PC-3 (cell line): ENCODE data around the gene DCAF12. TPM values are rescaled to one million over a fixed set of nuclear protein-coding genes. Genes with fewer than 3 reads are reported as not detected.
"Not testable (repeated sequence)": the region's sequence is repeated elsewhere in the genome, so short reads cannot be mapped to it uniquely, and the experiment has no call there.

ENCODE experiments used
- ATAC-seq: fragments of 200-7000 bp; cut with Tn5 transposase; 2 replicates; pipeline ENCODE4 v1.9.1; 2020; ENCODE audit warnings: mild to moderate bottlenecking, moderate library complexity
- BruUV-seq: library from RNA; stranded (reverse); fragments of 400-500 nt; replicated peaks from 2 replicates; lab custom pipeline; 2021; lab: Mats Ljungman, UMichigan
- CTCF ChIA-PET: fragments of 300-600 bp; sonication (Branson Sonifier 250); formaldehyde crosslinking; loops from one replicate; lab custom pipeline; 2022; ENCODE audit warnings: antibody characterized with exemption; lab: Charles Lee
- POLR2A ChIA-PET: fragments of 300-600 bp; sonication (Branson Sonifier 250); formaldehyde crosslinking; loops from one replicate; lab custom pipeline; 2022; ENCODE audit warnings: antibody characterized with exemption; ENCODE audit not compliant: unreplicated experiment; lab: Charles Lee
- DNase-seq: peaks from one replicate; pipeline ENCODE4 v3.0.0-alpha.2; 2015
- H2AFZ ChIP-seq: fragments of 300-600 bp; sonication (generic); 2 replicates; pipeline ENCODE4 v1.6.0; 2016; ENCODE audit warnings: antibody characterized with exemption, low read length
- H3F3A ChIP-seq: fragments of 300-600 bp; sonication (generic); one replicate; pipeline ENCODE4 v1.6.0; 2017; ENCODE audit warnings: antibody characterized with exemption, low read length, control low read depth, mild to moderate bottlenecking; ENCODE audit not compliant: unreplicated experiment
- H3K27ac ChIP-seq: fragments of 300-600 bp; sonication (generic); 2 replicates; pipeline ENCODE4 v1.5.1; 2016; ENCODE audit warnings: mild to moderate bottlenecking, low read length
- H3K27me3 ChIP-seq: fragments of 300-600 bp; sonication (generic); 2 replicates; pipeline ENCODE4 v1.6.1; 2016; ENCODE audit warnings: low read length, mixed read lengths
- H3K36me3 ChIP-seq: fragments of 300-600 bp; sonication (generic); 2 replicates; pipeline ENCODE4 v1.6.1; 2016; ENCODE audit warnings: low read depth, mixed run types, low read length, mixed read lengths
- H3K4me1 ChIP-seq: fragments of 300-600 bp; sonication (generic); 2 replicates; pipeline ENCODE4 v1.5.1; 2016; ENCODE audit warnings: low read length; ENCODE audit not compliant: insufficient read depth
- H3K4me2 ChIP-seq: fragments of 300-600 bp; sonication (generic); 2 replicates; pipeline ENCODE4 v1.6.0; 2016; ENCODE audit warnings: low read length
- H3K4me3 ChIP-seq: fragments of 300-600 bp; sonication (generic); 2 replicates; pipeline ENCODE4 v1.5.1; 2016; ENCODE audit warnings: mild to moderate bottlenecking, low read length, mixed read lengths
- H3K79me2 ChIP-seq: fragments of 300-600 bp; sonication (generic); 2 replicates; pipeline ENCODE4 v1.6.1; 2017; ENCODE audit warnings: low read length, mixed read lengths
- H3K9ac ChIP-seq: fragments of 300-600 bp; sonication (generic); 2 replicates; pipeline ENCODE4 v1.6.0; 2016; ENCODE audit warnings: mild to moderate bottlenecking, low read length
- H3K9me2 ChIP-seq: fragments of 300-600 bp; sonication (generic); replicated peaks from 2 replicates; pipeline ENCODE4 v1.6.1; 2016; ENCODE audit warnings: mixed run types, low read length, mixed read lengths
- H3K9me3 ChIP-seq: fragments of 300-600 bp; sonication (generic); 2 replicates; pipeline ENCODE4 v1.6.1; 2016; ENCODE audit warnings: low read length, mixed read lengths
- H4K20me1 ChIP-seq: fragments of 300-600 bp; sonication (generic); 2 replicates; pipeline ENCODE4 v1.6.1; 2016; ENCODE audit warnings: low read length, mixed read lengths
- EZH2 ChIP-seq: fragments of 300-600 bp; sonication (generic); IDR thresholded peaks from one replicate; pipeline ENCODE4 v1.6.1; 2017; ENCODE audit warnings: antibody characterized with exemption, mild to moderate bottlenecking, low read length; ENCODE audit not compliant: unreplicated experiment
- EZH2phosphoT487 ChIP-seq: fragments of 300-600 bp; sonication (generic); IDR thresholded peaks from 2 replicates; pipeline ENCODE4 v1.6.1; 2018; ENCODE audit warnings: mild to moderate bottlenecking, antibody characterized with exemption, low read length, borderline replicate concordance
- intact Hi-C: fragments of 100-400 bp; cut with micrococcal nuclease; formaldehyde crosslinking; loops from 2 replicates; pipeline ENCODE4 v1.9.0; 2023
- total RNA-seq: library from RNA; depleted of rRNA; stranded (reverse); fragments of >200 nt; gene quantifications from 2 replicates; pipeline ENCODE4 v1.2.3, GENCODE V29; 2014
- TF ChIP-seq, protein P1 (sequence below): fragments of 300-600 bp; sonication (generic); conservative IDR thresholded peaks from 2 replicates; pipeline ENCODE4 v1.5.1; 2017; ENCODE audit warnings: antibody characterized with exemption, low read depth, mild to moderate bottlenecking, low read length

DCAF12 gene
- total RNA-seq, 1 experiment from 2014 or later = 12.9 TPM

DNA sequence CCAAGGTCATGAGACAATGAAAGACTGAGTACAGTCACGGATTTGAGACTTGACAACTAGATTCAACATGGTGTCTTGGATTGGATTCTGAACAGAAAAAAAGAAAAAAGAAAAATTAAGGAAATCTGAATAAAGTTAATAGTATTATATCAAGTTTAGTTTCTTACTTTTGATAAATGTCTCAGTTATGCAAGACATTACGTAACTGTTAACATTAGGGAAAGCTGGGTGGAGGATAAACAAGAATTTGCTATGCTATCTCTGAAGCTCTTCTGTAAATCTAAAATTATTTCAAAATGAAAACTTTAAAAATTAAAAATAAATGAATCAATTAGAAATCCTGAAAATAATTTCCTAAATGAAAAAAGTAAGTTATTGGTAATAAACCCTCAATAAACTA, 14.4 kb upstream of the DCAF12 start:
- Histone ChIP-seq H3F3A (no peaks in the 10 kb centered on the region), H3K9me3 (no peaks in the 10 kb centered on the region), H3K9me2 (no peaks in the 10 kb centered on the region), H3K4me2 (no peak overlapping the region), H3K27me3 (no peaks in the 10 kb centered on the region), H3K36me3 (no peaks in the 10 kb centered on the region), H4K20me1 (no peaks in the 10 kb centered on the region), H3K79me2 (no peaks in the 10 kb centered on the region), H3K4me1 (no peaks in the 10 kb centered on the region), H3K9ac (no peak overlapping the region), H3K4me3 (no peak overlapping the region), H2AFZ (no peak overlapping the region), H3K27ac (no peak overlapping the region)
- TF ChIP-seq EZH2phosphoT487 (no peak), EZH2 (no peak)
- TF ChIP-seq, protein P1, sequence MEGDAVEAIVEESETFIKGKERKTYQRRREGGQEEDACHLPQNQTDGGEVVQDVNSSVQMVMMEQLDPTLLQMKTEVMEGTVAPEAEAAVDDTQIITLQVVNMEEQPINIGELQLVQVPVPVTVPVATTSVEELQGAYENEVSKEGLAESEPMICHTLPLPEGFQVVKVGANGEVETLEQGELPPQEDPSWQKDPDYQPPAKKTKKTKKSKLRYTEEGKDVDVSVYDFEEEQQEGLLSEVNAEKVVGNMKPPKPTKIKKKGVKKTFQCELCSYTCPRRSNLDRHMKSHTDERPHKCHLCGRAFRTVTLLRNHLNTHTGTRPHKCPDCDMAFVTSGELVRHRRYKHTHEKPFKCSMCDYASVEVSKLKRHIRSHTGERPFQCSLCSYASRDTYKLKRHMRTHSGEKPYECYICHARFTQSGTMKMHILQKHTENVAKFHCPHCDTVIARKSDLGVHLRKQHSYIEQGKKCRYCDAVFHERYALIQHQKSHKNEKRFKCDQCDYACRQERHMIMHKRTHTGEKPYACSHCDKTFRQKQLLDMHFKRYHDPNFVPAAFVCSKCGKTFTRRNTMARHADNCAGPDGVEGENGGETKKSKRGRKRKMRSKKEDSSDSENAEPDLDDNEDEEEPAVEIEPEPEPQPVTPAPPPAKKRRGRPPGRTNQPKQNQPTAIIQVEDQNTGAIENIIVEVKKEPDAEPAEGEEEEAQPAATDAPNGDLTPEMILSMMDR = no peak
- intact Hi-C loops = no loop called here
- ChIA-PET CTCF (no interaction called here), POLR2A (no interaction called here)
- no peak for DNase-seq
- no TSS peak for BruUV-seq
- ATAC-seq = no peak

GRCh38 chr9:34139477-34140146, 13.1 kb upstream of the DCAF12 start:
- H3K4me3 ChIP-seq = no peak overlapping the region
- H3K79me2 ChIP-seq = no peaks in the 10 kb centered on the region
- CTCF ChIA-PET = no interaction called here
- H3F3A ChIP-seq = no peaks in the 10 kb centered on the region
- H3K4me1 ChIP-seq = no peaks in the 10 kb centered on the region
- no peaks in the 10 kb centered on the region for H4K20me1 ChIP-seq
- no peaks in the 10 kb centered on the region for H3K9me3 ChIP-seq
- no peak overlapping the region for H3K27ac ChIP-seq
- H3K9me2 ChIP-seq = no peaks in the 10 kb centered on the region
- no peak overlapping the region for H2AFZ ChIP-seq
- no peaks in the 10 kb centered on the region for H3K27me3 ChIP-seq
- H3K36me3 ChIP-seq = no peaks in the 10 kb centered on the region
- no peak overlapping the region for H3K4me2 ChIP-seq
- intact Hi-C loops = no loop called here
- BruUV-seq = no TSS peak
- no peak overlapping the region for H3K9ac ChIP-seq
- DNase-seq (peak; percentile 64), ATAC-seq (peak; percentile 66)
- POLR2A ChIA-PET = no interaction called here
- TF ChIP-seq, protein P1 = peak; percentile 48
- TF ChIP-seq EZH2 = no peak
- no peak for TF ChIP-seq EZH2phosphoT487

- CTCF ChIA-PET, BruUV-seq, H3K9ac ChIP-seq: not testable (repeated sequence)
Measured at GRCh38 chr9:34138644-34139043, 12.1 kb upstream of the DCAF12 start.

More at GRCh38 chr9:34138644-34139043, 12.1 kb upstream of the DCAF12 start:
- H4K20me1 ChIP-seq, DNase-seq, H3K27ac ChIP-seq, POLR2A ChIA-PET, H3K4me3 ChIP-seq, H2AFZ ChIP-seq, H3K36me3 ChIP-seq, H3K4me2 ChIP-seq, H3K27me3 ChIP-seq, ATAC-seq, H3K79me2 ChIP-seq, H3K4me1 ChIP-seq, intact Hi-C loops, H3F3A ChIP-seq, H3K9me2 ChIP-seq, H3K9me3 ChIP-seq: not testable (repeated sequence)
